ENCODE data around the gene TRPM2. TPM values are rescaled to one million over a fixed set of nuclear protein-coding genes. Genes with fewer than 3 reads are reported as not detected.

TRPM2 gene
- total and polyA plus RNA-seq, 12 donors, result 0.34 to 8.5 (median 1.2) TPM

GRCh38 chr21:44312716-44313115 is 40.7 kb upstream of the TRPM2 start:
- ATAC-seq, result no peak
- Histone ChIP-seq H3K4me1 (no peaks in the 10 kb centered on the region), H3K36me3 (peaks cover 0 to 100% (median 24%) of the 10 kb centered on the region in 9 donors), H3K4me3 (no peak overlapping the region), H3K27ac (no peak overlapping the region), H3K27me3 (no peaks in the 10 kb centered on the region), H3K9me3 (no peaks in the 10 kb centered on the region)
- intact Hi-C loops (cut with DNase I), result loop anchor here in 1 of 10 donors (10.0 kb wide), 1 partner anchor 308 kb away; no protein-coding TSS in a partner anchor
- TF ChIP-seq, protein P1, sequence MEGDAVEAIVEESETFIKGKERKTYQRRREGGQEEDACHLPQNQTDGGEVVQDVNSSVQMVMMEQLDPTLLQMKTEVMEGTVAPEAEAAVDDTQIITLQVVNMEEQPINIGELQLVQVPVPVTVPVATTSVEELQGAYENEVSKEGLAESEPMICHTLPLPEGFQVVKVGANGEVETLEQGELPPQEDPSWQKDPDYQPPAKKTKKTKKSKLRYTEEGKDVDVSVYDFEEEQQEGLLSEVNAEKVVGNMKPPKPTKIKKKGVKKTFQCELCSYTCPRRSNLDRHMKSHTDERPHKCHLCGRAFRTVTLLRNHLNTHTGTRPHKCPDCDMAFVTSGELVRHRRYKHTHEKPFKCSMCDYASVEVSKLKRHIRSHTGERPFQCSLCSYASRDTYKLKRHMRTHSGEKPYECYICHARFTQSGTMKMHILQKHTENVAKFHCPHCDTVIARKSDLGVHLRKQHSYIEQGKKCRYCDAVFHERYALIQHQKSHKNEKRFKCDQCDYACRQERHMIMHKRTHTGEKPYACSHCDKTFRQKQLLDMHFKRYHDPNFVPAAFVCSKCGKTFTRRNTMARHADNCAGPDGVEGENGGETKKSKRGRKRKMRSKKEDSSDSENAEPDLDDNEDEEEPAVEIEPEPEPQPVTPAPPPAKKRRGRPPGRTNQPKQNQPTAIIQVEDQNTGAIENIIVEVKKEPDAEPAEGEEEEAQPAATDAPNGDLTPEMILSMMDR (IDR thresholded peaks at IDR 0.05), result no peak
- no peak for DNase-seq
- WGBS, 2 donors, result 96 to 97% methylated on average over 19 of the region's 19 CpGs

DNA sequence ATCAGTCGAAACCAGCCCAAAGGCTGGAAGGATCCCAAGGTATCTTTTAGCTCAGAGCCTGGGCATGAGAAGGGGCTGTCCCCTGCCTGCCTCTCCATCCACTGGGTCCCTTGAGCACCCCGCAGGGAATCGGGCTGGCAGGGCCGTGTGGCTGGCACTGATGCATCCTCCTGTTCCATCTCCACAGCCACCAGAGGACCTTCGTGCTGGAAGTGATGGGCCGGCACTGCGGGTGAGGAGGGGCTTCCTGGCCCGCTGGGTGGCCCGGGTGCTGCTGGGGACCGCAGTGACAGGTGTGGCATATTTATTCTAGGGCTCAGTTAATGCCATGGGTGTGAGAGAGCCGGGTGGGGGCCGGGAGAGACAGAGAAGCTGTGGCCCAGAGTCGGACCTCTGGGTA is 40.0 kb upstream of the TRPM2 start:
- intact Hi-C loops (cut with DNase I), result loop anchor here in 1 of 10 donors (10.0 kb wide), 1 partner anchor 309 kb away; no protein-coding TSS in a partner anchor
- Histone ChIP-seq H3K27ac (no peak overlapping the region), H3K36me3 (peaks cover 0 to 100% (median 30%) of the 10 kb centered on the region in 9 donors), H3K27me3 (no peaks in the 10 kb centered on the region), H3K9me3 (no peaks in the 10 kb centered on the region), H3K4me1 (no peaks in the 10 kb centered on the region), H3K4me3 (no peak overlapping the region)
- TF ChIP-seq, protein P1 (IDR thresholded peaks at IDR 0.05), result no peak
- no peak for ATAC-seq
- 94% methylated on average over 13 of the region's 13 CpGs for WGBS, 2 donors
- DNase-seq, result no peak

GRCh38 chr21:44314128-44314527 is 39.3 kb upstream of the TRPM2 start:
- Histone ChIP-seq H3K27ac (no peak overlapping the region), H3K4me3 (no peak overlapping the region), H3K4me1 (no peaks in the 10 kb centered on the region), H3K27me3 (no peaks in the 10 kb centered on the region), H3K36me3 (peaks cover 0 to 100% (median 30%) of the 10 kb centered on the region in 9 donors), H3K9me3 (no peaks in the 10 kb centered on the region)
- no peak for ATAC-seq
- intact Hi-C loops (cut with DNase I), result loop anchor here in 1 of 10 donors (10.0 kb wide), 1 partner anchor 309 kb away; no protein-coding TSS in a partner anchor
- DNase-seq, result no peak
- TF ChIP-seq, protein P1 (IDR thresholded peaks at IDR 0.05), result no peak
- WGBS, 2 donors, result 88% methylated on average over 13 to 15 of the region's 15 CpGs

DNA sequence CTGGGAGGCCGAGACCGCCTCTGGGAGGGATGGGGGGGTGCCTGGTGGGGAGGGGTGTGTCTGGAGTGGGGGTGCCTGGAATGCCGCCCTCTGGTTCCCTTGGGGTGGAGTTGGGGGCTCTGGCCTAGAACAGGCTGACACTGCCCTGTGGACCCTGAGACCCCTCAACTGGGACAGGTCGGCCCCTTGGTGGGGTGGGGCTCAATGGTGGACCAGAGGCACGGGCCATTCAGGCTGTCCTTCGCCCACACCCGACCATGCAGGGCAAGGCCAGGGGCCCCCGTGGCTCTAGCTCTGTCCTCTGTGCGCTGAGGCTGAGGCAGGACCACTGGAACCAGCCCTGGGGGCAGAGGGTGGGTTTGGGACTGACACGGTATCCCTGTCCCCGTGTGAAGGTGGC is 38.9 kb upstream of the TRPM2 start:
- Histone ChIP-seq H3K4me3 (no peak overlapping the region), H3K27ac (no peak overlapping the region), H3K27me3 (no peaks in the 10 kb centered on the region), H3K36me3 (peaks cover 0 to 100% (median 30%) of the 10 kb centered on the region in 9 donors), H3K4me1 (no peaks in the 10 kb centered on the region), H3K9me3 (no peaks in the 10 kb centered on the region)
- WGBS, 2 donors, result 95 to 97% methylated on average over 11 of the region's 11 CpGs
- intact Hi-C loops (cut with DNase I), result loop anchor here in 1 of 10 donors (10.0 kb wide), 1 partner anchor 310 kb away; no protein-coding TSS in a partner anchor
- DNase-seq (no peak), ATAC-seq (no peak)
- TF ChIP-seq, protein P1 (IDR thresholded peaks at IDR 0.05), result no peak

Measured in heart right ventricle (tissue), 16 donors.